Ishikawa (cell line): ENCODE data around the gene POLR3C.

Experiments
- CEBPB ChIP-seq: IDR thresholded peaks from 2 replicates; pipeline ENCODE4 v1.6.1; 2012
- CREB1 ChIP-seq: IDR thresholded peaks from 2 replicates; pipeline ENCODE4 v1.6.1; 2012; ENCODE audit warnings: low read depth
- EGR1 ChIP-seq: IDR thresholded peaks from 2 replicates; pipeline ENCODE4 v1.6.1; 2012
- EP300 ChIP-seq: IDR thresholded peaks from 2 replicates; pipeline ENCODE4 v1.6.1; 2012; ENCODE audit warnings: borderline replicate concordance
- FOXM1 ChIP-seq: IDR thresholded peaks from 2 replicates; pipeline ENCODE4 v1.6.1; 2012; ENCODE audit warnings: low read depth, borderline replicate concordance
- MAX ChIP-seq: IDR thresholded peaks from 2 replicates; pipeline ENCODE4 v1.6.1; 2012
- NFIC ChIP-seq: IDR thresholded peaks from 2 replicates; pipeline ENCODE4 v1.6.1; 2012
- RAD21 ChIP-seq: IDR thresholded peaks from 2 replicates; pipeline ENCODE4 v1.6.1; 2012; ENCODE audit warnings: low read depth
- REST ChIP-seq: IDR thresholded peaks from 2 replicates; pipeline ENCODE4 v1.6.1; 2012; ENCODE audit warnings: low read depth, mild to moderate bottlenecking
- TAF1 ChIP-seq: IDR thresholded peaks from 2 replicates; pipeline ENCODE4 v1.6.1; 2012; ENCODE audit warnings: low read depth, mild to moderate bottlenecking
- TCF12 ChIP-seq: IDR thresholded peaks from 2 replicates; pipeline ENCODE4 v1.6.1; 2012; ENCODE audit warnings: low read depth
- TEAD4 ChIP-seq: IDR thresholded peaks from 2 replicates; pipeline ENCODE4 v1.6.1; 2012
- USF1 ChIP-seq: IDR thresholded peaks from 2 replicates; pipeline ENCODE4 v1.6.1; 2012
- YY1 ChIP-seq: IDR thresholded peaks from 2 replicates; pipeline ENCODE4 v1.6.1; 2012; ENCODE audit warnings: low read depth

- TF ChIP-seq CREB1 = no peak
- TF ChIP-seq YY1 = no peak
- no peak for TF ChIP-seq NFIC
- no peak for TF ChIP-seq TAF1
- no peak for TF ChIP-seq USF1
- no peak for TF ChIP-seq REST
- no peak for TF ChIP-seq MAX
- no peak for TF ChIP-seq RAD21
- TF ChIP-seq TCF12 = no peak
- no peak for TF ChIP-seq EP300
- no peak for TF ChIP-seq CEBPB
- no peak for TF ChIP-seq FOXM1
- no peak for TF ChIP-seq TEAD4
- TF ChIP-seq EGR1 = no peak
Observed at GRCh38 chr1:145806408-145806807, 17.6 kb upstream of the POLR3C start.
